SK-N-SH (cell line): ENCODE results near the gene BBS2. TPM values are rescaled to one million over a fixed set of nuclear protein-coding genes. Genes with fewer than 3 reads are reported as not detected.

Source experiments
- CTCF ChIA-PET: fragments of 300-600, 350-600 bp; formaldehyde crosslinking; extraction: SDS; loops from one replicate; lab custom pipeline; 2021; lab: Yijun Ruan, JAX
- POLR2A ChIA-PET: fragments of 350-600 bp; sonication (Branson Sonifier 250); formaldehyde crosslinking; extraction: SDS; loops from one replicate; lab custom pipeline; 2020; ENCODE audit warnings: antibody characterized with exemption, inconsistent platforms; lab: Yijun Ruan, JAX
- DNase-seq: peaks from one replicate; pipeline ENCODE4 v3.0.0; 2012
- H2AFZ ChIP-seq: fragments of 200-600 bp; sonication (generic); 2 replicates; pipeline ENCODE4 v1.8.1; 2016; ENCODE audit warnings: antibody characterized with exemption, mild to moderate bottlenecking, low read depth
- H3F3A ChIP-seq: fragments of 200-600 bp; sonication (generic); replicated peaks from 2 replicates; pipeline ENCODE3; 2016; ENCODE audit warnings: antibody characterized with exemption, mild to moderate bottlenecking; ENCODE audit not compliant: insufficient read depth
- H3K27ac ChIP-seq, 2 experiments: fragments of 200-500 bp in 1 of 2; fragments of 200-600 bp in 1 of 2; sonication (Bioruptor generic) in 1 of 2; sonication (generic), shearing (Covaris generic) in 1 of 2; 2 replicates each; pipeline versions ENCODE4 v1.5.1 to v1.6.1; 2014 to 2016; ENCODE audit warnings: low read depth in 2 of 2, inconsistent platforms in 1 of 2, low read length in 1 of 2, mild to moderate bottlenecking in 1 of 2, mixed read lengths in 1 of 2
- H3K27me3 ChIP-seq: fragments of 200-600 bp; sonication (generic), shearing (Covaris generic); 2 replicates; pipeline ENCODE4 v1.6.1; 2016; ENCODE audit warnings: mixed run types; ENCODE audit not compliant: insufficient read depth
- H3K36me3 ChIP-seq, 2 experiments: fragments of 200-500 bp in 1 of 2; fragments of 200-600 bp in 1 of 2; sonication (Bioruptor generic) in 1 of 2; sonication (generic) in 1 of 2; replicated peaks in 1 of 2; 2 replicates each; pipeline versions ENCODE3 to v1.5.1; 2014 to 2016; ENCODE audit warnings: low read length in 1 of 2, mild to moderate bottlenecking in 1 of 2; ENCODE audit not compliant: insufficient read depth in 2 of 2, control insufficient read depth in 1 of 2
- H3K4me1 ChIP-seq, 2 experiments: fragments of 200-500 bp in 1 of 2; fragments of 200-600 bp in 1 of 2; sonication (Bioruptor generic) in 1 of 2; sonication (generic), shearing (Covaris generic) in 1 of 2; 2 replicates each; pipeline versions ENCODE4 v1.5.1 to v1.6.1; 2014 to 2016; ENCODE audit warnings: low read depth in 1 of 2, low read length in 1 of 2, mixed run types in 1 of 2; ENCODE audit not compliant: insufficient read depth in 2 of 2, control insufficient read depth in 1 of 2
- H3K4me2 ChIP-seq: fragments of 200-600 bp; sonication (generic), shearing (Covaris generic); 2 replicates; pipeline ENCODE4 v1.6.1; 2017; ENCODE audit warnings: mixed run types
- H3K4me3 ChIP-seq, 2 experiments: fragments of 200-500 bp in 1 of 2; fragments of 200-600 bp in 1 of 2; sonication (Bioruptor generic) in 1 of 2; sonication (generic), shearing (Covaris generic) in 1 of 2; 2 replicates each; pipeline versions ENCODE4 v1.5.1 to v1.8.1; 2014 to 2016; ENCODE audit warnings: low read depth in 2 of 2, inconsistent platforms in 1 of 2, low read length in 1 of 2, mild to moderate bottlenecking in 1 of 2, mixed read lengths in 1 of 2, moderate library complexity in 1 of 2
- H3K79me2 ChIP-seq: fragments of 200-600 bp; sonication (generic); 2 replicates; pipeline ENCODE4 v1.8.1; 2017; ENCODE audit warnings: mild to moderate bottlenecking; ENCODE audit not compliant: insufficient read depth
- H3K9ac ChIP-seq: fragments of 200-600 bp; sonication (generic); 2 replicates; pipeline ENCODE4 v1.6.1; 2017; ENCODE audit warnings: mixed run types
- H3K9me2 ChIP-seq: fragments of 200-600 bp; sonication (generic); 2 replicates; pipeline ENCODE4 v1.6.1; 2017; ENCODE audit warnings: mixed run types
- H3K9me3 ChIP-seq: fragments of 200-600 bp; sonication (generic); 2 replicates; pipeline ENCODE4 v1.6.1; 2017; ENCODE audit warnings: mixed run types, mild to moderate bottlenecking, moderate library complexity
- H4K20me1 ChIP-seq: fragments of 200-600 bp; sonication (generic); 2 replicates; pipeline ENCODE4 v1.6.1; 2017; ENCODE audit warnings: mild to moderate bottlenecking, mixed run types; ENCODE audit not compliant: insufficient read depth
- CHD2 ChIP-seq: fragments of 150-350 bp; IDR thresholded peaks from 2 replicates; pipeline ENCODE4 v1.6.1; 2018; ENCODE audit warnings: low read length; ENCODE audit not compliant: partially characterized antibody
- FOSL2 ChIP-seq: IDR thresholded peaks from 2 replicates; pipeline ENCODE4 v1.4.0; 2012; ENCODE audit warnings: low read depth, mild to moderate bottlenecking, moderate library complexity, borderline replicate concordance
- FOXJ3 ChIP-seq: sonication (generic); formaldehyde crosslinking; IDR thresholded peaks from 2 replicates; pipeline ENCODE4 v1.5.1; 2020; ENCODE audit warnings: mild to moderate bottlenecking, missing genetic modification reagents
- FOXM1 ChIP-seq: IDR thresholded peaks from 2 replicates; pipeline ENCODE4 v1.4.0; 2012; ENCODE audit warnings: low read depth, mild to moderate bottlenecking
- GABPA ChIP-seq: IDR thresholded peaks from 2 replicates; pipeline ENCODE4 v1.4.0; 2012; ENCODE audit warnings: low read depth, mild to moderate bottlenecking
- GATA2 ChIP-seq: sonication (generic); formaldehyde crosslinking; IDR thresholded peaks from 2 replicates; pipeline ENCODE4 v1.5.0; 2020; ENCODE audit warnings: mild to moderate bottlenecking, missing genetic modification reagents
- JUND ChIP-seq: IDR thresholded peaks from 2 replicates; pipeline ENCODE4 v1.4.0; 2012
- MEF2A ChIP-seq: IDR thresholded peaks from 2 replicates; pipeline ENCODE4 v1.4.0; 2012; ENCODE audit warnings: low read depth, borderline replicate concordance
- NFIC ChIP-seq: IDR thresholded peaks from 2 replicates; pipeline ENCODE4 v1.4.0; 2012; ENCODE audit warnings: borderline replicate concordance
- NRF1 ChIP-seq: IDR thresholded peaks from 2 replicates; pipeline ENCODE4 v1.6.1; 2012; ENCODE audit warnings: low read depth, mild to moderate bottlenecking, low read length
- POLR2AphosphoS5 ChIP-seq: IDR thresholded peaks from 2 replicates; pipeline ENCODE4 v1.6.1; 2012; ENCODE audit warnings: low read depth, low read length
- RCOR1 ChIP-seq: fragments of 150-350 bp; IDR thresholded peaks from 2 replicates; pipeline ENCODE4 v1.6.1; 2017; ENCODE audit warnings: antibody characterized with exemption, low read length
- RFX5 ChIP-seq: IDR thresholded peaks from 2 replicates; pipeline ENCODE4 v1.6.1; 2012; ENCODE audit warnings: mild to moderate bottlenecking, improper control_type of control experiment, low read length
- RXRA ChIP-seq: IDR thresholded peaks from 2 replicates; pipeline ENCODE4 v1.4.0; 2012; ENCODE audit warnings: low read depth, mild to moderate bottlenecking, borderline replicate concordance
- SIN3A ChIP-seq: IDR thresholded peaks from 2 replicates; pipeline ENCODE4 v1.6.1; 2012; ENCODE audit warnings: low read depth, mild to moderate bottlenecking, low read length, moderate library complexity, borderline replicate concordance
- SMC3 ChIP-seq: IDR thresholded peaks from 2 replicates; pipeline ENCODE4 v1.6.1; 2012; ENCODE audit warnings: low read depth, low read length, improper control_type of control experiment
- TEAD4 ChIP-seq: IDR thresholded peaks from 2 replicates; pipeline ENCODE4 v1.4.0; 2012; ENCODE audit warnings: mild to moderate bottlenecking, borderline replicate concordance; ENCODE audit not compliant: insufficient read depth
- YY1 ChIP-seq: IDR thresholded peaks from 2 replicates; pipeline ENCODE4 v1.4.0; 2012; ENCODE audit warnings: low read depth, mild to moderate bottlenecking
- WGBS: methylation state at CpG from one replicate; pipeline ENCODE4 v1.1.6; 2017; ENCODE audit warnings: low lambda C conversion rate; 5-methylcytosine and 5-hydroxymethylcytosine counted together
- polyA plus RNA-seq, 3 experiments: library from polyadenylated mRNA; depleted of rRNA; stranded (reverse); fragments of >200 nt; gene quantifications; 2 replicates each; pipeline ENCODE4 v1.2.3, GENCODE V29; 2012
- TF ChIP-seq, protein P1 (sequence below): IDR thresholded peaks from 2 replicates; pipeline ENCODE4 v1.4.0; 2012; ENCODE audit warnings: low read depth, borderline replicate concordance
- TF ChIP-seq, protein P2 (sequence below): IDR thresholded peaks from 2 replicates; pipeline ENCODE4 v1.4.0; 2012; ENCODE audit warnings: low read depth, borderline replicate concordance

BBS2 gene
- polyA plus RNA-seq, 1 of the 3 experiments (the other 2 are of a cell fraction): 74.3 TPM

DNA sequence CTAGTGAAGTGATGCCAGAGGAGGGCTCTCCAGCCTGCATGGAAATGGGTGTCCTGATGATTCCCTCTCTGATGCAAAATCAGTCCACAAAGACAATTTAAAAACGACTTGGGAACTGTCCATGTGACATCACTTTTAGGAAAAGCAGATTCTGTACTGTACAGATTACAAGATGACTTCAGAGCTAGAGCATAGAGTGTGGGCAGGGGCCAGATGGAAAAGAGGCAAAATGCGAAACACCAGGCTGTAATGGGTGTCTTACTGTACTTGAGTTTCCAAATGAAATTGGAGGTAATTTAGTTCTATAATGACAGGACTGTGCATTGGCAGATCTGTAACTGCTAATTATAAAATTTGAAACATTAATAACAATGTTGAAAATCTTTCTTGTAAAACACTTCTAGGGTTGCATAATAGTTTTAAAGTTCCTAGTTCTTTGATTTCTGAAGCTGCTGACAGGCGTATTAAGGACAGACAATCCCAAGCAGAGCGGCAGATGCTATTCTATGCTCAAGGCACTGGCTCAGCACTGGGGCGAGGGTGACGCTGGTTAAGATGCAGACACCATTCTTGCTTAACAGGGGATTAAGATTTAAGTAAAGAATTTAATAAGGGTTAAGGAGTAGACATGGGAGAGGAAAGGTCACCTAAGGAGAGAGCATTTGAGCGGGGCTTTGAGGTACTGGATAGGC is 38.9 kb downstream of the BBS2 start:
- Histone ChIP-seq H3K36me3 (peaks cover 62 to 72% of the 10 kb centered on the region in 2 experiments), H3K4me3 (no peak overlapping the region), H3K9ac (no peak overlapping the region), H3F3A (peaks cover 28% of the 10 kb centered on the region), H3K4me1 (peaks cover 0 to 17% of the 10 kb centered on the region in 2 experiments; a peak in 1 of 4 replicates), H3K9me2 (no peaks in the 10 kb centered on the region), H3K79me2 (0 out of 2 replicates have a peak, but pooled peaks cover 9% of the 10 kb centered on the region), H3K27me3 (no peaks in the 10 kb centered on the region), H3K27ac (no peak overlapping the region; a peak in 1 of 4 replicates), H3K9me3 (no peaks in the 10 kb centered on the region), H3K4me2 (no peak overlapping the region), H2AFZ (no peak overlapping the region), H4K20me1 (no peaks in the 10 kb centered on the region)
- DNase-seq: no peak
- 86% methylated on average over 7 of the region's 7 CpGs for WGBS
- POLR2A ChIA-PET: no interaction called here
- CTCF ChIA-PET: interaction anchor here (1.1 kb wide), 1 partner anchor 120 kb away, joined by 3 read pairs; no protein-coding TSS in a partner anchor
- TF ChIP-seq RFX5 (no peak), NRF1 (no peak), RXRA (no peak), SMC3 (no peak), FOSL2 (no peak), FOXM1 (no peak), GABPA (no peak), YY1 (no peak), TEAD4 (no peak), NFIC (no peak), CHD2 (no peak), JUND (no peak), SIN3A (no peak), RCOR1 (no peak), MEF2A (no peak), FOXJ3 (no peak), POLR2AphosphoS5 (no peak), GATA2 (CRISPR knock-in tag) (no peak)
- TF ChIP-seq, protein P1, sequence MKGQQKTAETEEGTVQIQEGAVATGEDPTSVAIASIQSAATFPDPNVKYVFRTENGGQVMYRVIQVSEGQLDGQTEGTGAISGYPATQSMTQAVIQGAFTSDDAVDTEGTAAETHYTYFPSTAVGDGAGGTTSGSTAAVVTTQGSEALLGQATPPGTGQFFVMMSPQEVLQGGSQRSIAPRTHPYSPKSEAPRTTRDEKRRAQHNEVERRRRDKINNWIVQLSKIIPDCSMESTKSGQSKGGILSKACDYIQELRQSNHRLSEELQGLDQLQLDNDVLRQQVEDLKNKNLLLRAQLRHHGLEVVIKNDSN: no peak
- TF ChIP-seq, protein P2, sequence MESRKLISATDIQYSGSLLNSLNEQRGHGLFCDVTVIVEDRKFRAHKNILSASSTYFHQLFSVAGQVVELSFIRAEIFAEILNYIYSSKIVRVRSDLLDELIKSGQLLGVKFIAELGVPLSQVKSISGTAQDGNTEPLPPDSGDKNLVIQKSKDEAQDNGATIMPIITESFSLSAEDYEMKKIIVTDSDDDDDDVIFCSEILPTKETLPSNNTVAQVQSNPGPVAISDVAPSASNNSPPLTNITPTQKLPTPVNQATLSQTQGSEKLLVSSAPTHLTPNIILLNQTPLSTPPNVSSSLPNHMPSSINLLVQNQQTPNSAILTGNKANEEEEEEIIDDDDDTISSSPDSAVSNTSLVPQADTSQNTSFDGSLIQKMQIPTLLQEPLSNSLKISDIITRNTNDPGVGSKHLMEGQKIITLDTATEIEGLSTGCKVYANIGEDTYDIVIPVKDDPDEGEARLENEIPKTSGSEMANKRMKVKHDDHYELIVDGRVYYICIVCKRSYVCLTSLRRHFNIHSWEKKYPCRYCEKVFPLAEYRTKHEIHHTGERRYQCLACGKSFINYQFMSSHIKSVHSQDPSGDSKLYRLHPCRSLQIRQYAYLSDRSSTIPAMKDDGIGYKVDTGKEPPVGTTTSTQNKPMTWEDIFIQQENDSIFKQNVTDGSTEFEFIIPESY: no peak
- TF ChIP-seq, all 33 proteins: peak for 0
